Limb (tissue), 2 donors: ENCODE data around the gene SLC1A5.
"Not testable (repeated sequence)": the region's sequence is repeated elsewhere in the genome, so short reads cannot be mapped to it uniquely, and the experiment has no call there.

Experiments used
- DNase-seq, 2 donors: peaks; one replicate each; pipeline ENCODE4 v3.0.0-alpha.2; 2016; ENCODE audit errors: extremely low spot score in 2 of 2

SLC1A5 gene

GRCh38 chr19:46772170-46773017 is 16.0 kb downstream of the SLC1A5 start:
- no peak for DNase-seq

GRCh38 chr19:46768746-46769145 is 19.6 kb downstream of the SLC1A5 start:
- DNase-seq, result not testable (repeated sequence)

GRCh38 chr19:46766569-46767317 is 21.7 kb downstream of the SLC1A5 start:
- DNase-seq, result no peak

GRCh38 chr19:46764817-46765291 is 23.5 kb downstream of the SLC1A5 start:
- DNase-seq, result no peak

GRCh38 chr19:46762245-46762890 is 26.0 kb downstream of the SLC1A5 start:
- DNase-seq, result no peak

GRCh38 chr19:46761418-46761831 is 27.0 kb downstream of the SLC1A5 start:
- DNase-seq, result no peak

- not testable (repeated sequence) for DNase-seq
Observed at GRCh38 chr19:46760897-46761296, 27.5 kb downstream of the SLC1A5 start.

GRCh38 chr19:46760363-46760762 is 28.0 kb downstream of the SLC1A5 start:
- DNase-seq, result no peak

GRCh38 chr19:46759817-46760333 is 28.5 kb downstream of the SLC1A5 start:
- DNase-seq, result peak in 1 of 2 donors; percentile 19

GRCh38 chr19:46759206-46759605 is 29.2 kb downstream of the SLC1A5 start:
- no peak for DNase-seq

GRCh38 chr19:46756544-46756888 is 31.9 kb downstream of the SLC1A5 start:
- DNase-seq, result no peak

GRCh38 chr19:46755853-46756543 is 32.4 kb downstream of the SLC1A5 start:
- no peak for DNase-seq

- no peak for DNase-seq
Observed at GRCh38 chr19:46755077-46755852, 33.1 kb downstream of the SLC1A5 start.

GRCh38 chr19:46753420-46754155 is 34.8 kb downstream of the SLC1A5 start:
- peak in 1 of 2 donors; percentile 68 for DNase-seq

- DNase-seq, result peak in 1 of 2 donors; percentile 60
Observed at GRCh38 chr19:46748325-46749109, 39.9 kb downstream of the SLC1A5 start.

- peak; percentile 70 to 88 for DNase-seq
Observed at GRCh38 chr19:46746281-46747057, 41.9 kb downstream of the SLC1A5 start, which contains the start of gene STRN4. Gene STRN4 (minus strand): TSS chr19:46746450. CDS start chr19:46746430, 20 bp downstream.

- peak in 1 of 2 donors; percentile 80 for DNase-seq
Observed at GRCh38 chr19:46745521-46746280, 42.7 kb downstream of the SLC1A5 start, which contains the start of gene FKRP. Gene FKRP (plus strand): TSS chr19:46746057. CDS start chr19:46755451, 9,394 bp downstream.
